Common myeloid progenitor, CD34-positive (primary cell): ENCODE data around the gene BPIFB6.
A peak's percentile ranks its signal among the peaks of the same experiment; 100 is the strongest.

Source experiments
- CTCF ChIA-PET: fragments of 350-600 bp; sonication (Branson Sonifier 250); formaldehyde crosslinking; loops from one replicate; lab custom pipeline; 2021; ENCODE audit warnings: antibody characterized with exemption; lab: Charles Lee
- POLR2A ChIA-PET: fragments of 350-600 bp; sonication (Branson Sonifier 250); formaldehyde crosslinking; loops from one replicate; lab custom pipeline; 2021; ENCODE audit warnings: antibody characterized with exemption; lab: Charles Lee
- DNase-seq, 3 donors: peaks; one replicate each; pipeline versions ENCODE4 v3.0.0 to v3.0.0-alpha.2; 2013
- H3K27ac ChIP-seq, 2 experiments: 1 replicate in 1 of 2; 2 replicates in 1 of 2; pipeline ENCODE4 v1.7.0; 2013; ENCODE audit warnings: inconsistent platforms in 2 of 2, low read length in 2 of 2, mild to moderate bottlenecking in 2 of 2, low read depth in 1 of 2, moderate library complexity in 1 of 2; ENCODE audit not compliant: severe bottlenecking in 2 of 2, insufficient read depth in 1 of 2, poor library complexity in 1 of 2
- H3K27me3 ChIP-seq, 5 experiments: replicated peaks in 2 of 5; 1 replicate in 3 of 5; 2 replicates in 2 of 5; pipeline versions ENCODE4 v1.6.1 to v1.7.0; 2013; ENCODE audit warnings: low read length in 4 of 5, mild to moderate bottlenecking in 2 of 5, moderate library complexity in 2 of 5, inconsistent platforms in 1 of 5; ENCODE audit not compliant: insufficient read depth in 5 of 5, control insufficient read depth in 4 of 5
- H3K36me3 ChIP-seq, 4 experiments: 1 replicate in 2 of 4; 2 replicates in 2 of 4; pipeline versions ENCODE4 v1.6.1 to v1.7.0; 2013; ENCODE audit warnings: low read length in 3 of 4, control low read depth in 1 of 4, mild to moderate bottlenecking in 1 of 4; ENCODE audit not compliant: control insufficient read depth in 4 of 4, insufficient read depth in 4 of 4
- H3K4me1 ChIP-seq, 4 experiments: 1 replicate in 3 of 4; 2 replicates in 1 of 4; pipeline versions ENCODE4 v1.6.1 to v1.7.1; 2013; ENCODE audit warnings: low read length in 3 of 4, mild to moderate bottlenecking in 3 of 4, control low read depth in 1 of 4, inconsistent platforms in 1 of 4, moderate library complexity in 1 of 4; ENCODE audit not compliant: control insufficient read depth in 4 of 4, insufficient read depth in 4 of 4; ENCODE audit errors: control extremely low read depth in 1 of 4
- H3K4me3 ChIP-seq, 7 experiments: 1 replicate in 4 of 7; 2 replicates in 3 of 7; pipeline versions ENCODE4 v1.5.1 to v1.7.0; 2013; ENCODE audit warnings: mild to moderate bottlenecking in 7 of 7, low read length in 6 of 7, moderate library complexity in 6 of 7, inconsistent platforms in 2 of 7, low read depth in 2 of 7, control low read depth in 1 of 7; ENCODE audit not compliant: insufficient read depth in 4 of 7, control insufficient read depth in 1 of 7; ENCODE audit errors: extremely low read depth in 1 of 7
- H3K9me3 ChIP-seq, 5 experiments: 1 replicate in 4 of 5; 2 replicates in 1 of 5; pipeline versions ENCODE4 v1.6.1 to v1.7.1; 2013; ENCODE audit warnings: low read length in 4 of 5, mild to moderate bottlenecking in 2 of 5, inconsistent platforms in 1 of 5, low read depth in 1 of 5, moderate library complexity in 1 of 5; ENCODE audit not compliant: control insufficient read depth in 4 of 5, insufficient read depth in 2 of 5; ENCODE audit errors: control extremely low read depth in 1 of 5
- WGBS: methylation state at CpG from one replicate; pipeline ENCODE4 v1.1.5; 2013; ENCODE audit not compliant: insufficient coverage; 5-methylcytosine and 5-hydroxymethylcytosine counted together

BPIFB6 gene

GRCh38 chr20:33002087-33002808, 29.2 kb upstream of the BPIFB6 start:
- POLR2A ChIA-PET: no interaction called here
- CTCF ChIA-PET: interaction anchor here (1.0 kb wide), 1 partner anchor 16 kb away, joined by 4 read pairs; no protein-coding TSS in a partner anchor
- peaks cover 0 to 9% (median 8%) of the 10 kb centered on the region in 4 experiments for H3K4me1 ChIP-seq
- DNase-seq: no peak
- H3K27ac ChIP-seq: no peak overlapping the region
- no peaks in the 10 kb centered on the region for H3K27me3 ChIP-seq
- H3K36me3 ChIP-seq: no peaks in the 10 kb centered on the region
- H3K9me3 ChIP-seq: peaks cover 0 to 4% (median 3%) of the 10 kb centered on the region in 5 experiments
- WGBS: 96% methylated on average over 6 of the region's 7 CpGs
- no peak overlapping the region for H3K4me3 ChIP-seq

GRCh38 chr20:33004141-33004751, 27.2 kb upstream of the BPIFB6 start, which contains the start of gene SUN5:
Gene SUN5 (minus strand): TSS chr20:33004433. CDS start chr20:33004340, 93 bp downstream.
- Histone ChIP-seq H3K36me3 (no peaks in the 10 kb centered on the region), H3K9me3 (peaks cover 0 to 4% (median 3%) of the 10 kb centered on the region in 5 experiments), H3K4me1 (peaks cover 0 to 9% (median 8%) of the 10 kb centered on the region in 4 experiments), H3K27me3 (no peaks in the 10 kb centered on the region), H3K27ac (no peak within 1 kb of the TSS), H3K4me3 (no peak within 1 kb of the TSS)
- WGBS: 100% methylated on average over 3 of the region's 6 CpGs
- no peak for DNase-seq
- ChIA-PET POLR2A (no interaction called here), CTCF (interaction anchor here (1.1 to 1.5 kb wide), 4 partner anchors 9 to 107 kb away, joined by 3 to 7 read pairs (median 6); no protein-coding TSS in a partner anchor)

- Histone ChIP-seq H3K9me3 (peaks cover 0 to 4% (median 3%) of the 10 kb centered on the region in 5 experiments), H3K4me1 (peaks cover 0 to 3% (median 2%) of the 10 kb centered on the region in 4 experiments), H3K36me3 (no peaks in the 10 kb centered on the region), H3K27me3 (no peaks in the 10 kb centered on the region), H3K4me3 (no peak overlapping the region), H3K27ac (no peak overlapping the region)
- whole genome bisulfite sequencing: 88% methylated on average over 4 of the region's 4 CpGs
- POLR2A ChIA-PET: no interaction called here
- peak; percentile 30 to 53 (median 37) for DNase-seq
- CTCF ChIA-PET: interaction anchor here (0.8 to 1.5 kb wide), 5 partner anchors 8 to 108 kb away, joined by 3 to 7 read pairs (median 4); no protein-coding TSS in a partner anchor
Measured at GRCh38 chr20:33005132-33005566, 26.3 kb upstream of the BPIFB6 start.

GRCh38 chr20:33005908-33006775, 25.3 kb upstream of the BPIFB6 start:
- POLR2A ChIA-PET: no interaction called here

GRCh38 chr20:33006776-33007375, 24.6 kb upstream of the BPIFB6 start:
- no peaks in the 10 kb centered on the region for H3K27me3 ChIP-seq
- H3K9me3 ChIP-seq: peaks cover 0 to 4% (median 3%) of the 10 kb centered on the region in 5 experiments
- H3K27ac ChIP-seq: no peak overlapping the region
- H3K4me1 ChIP-seq: no peaks in the 10 kb centered on the region
- no peak overlapping the region for H3K4me3 ChIP-seq
- CTCF ChIA-PET: no interaction called here
- H3K36me3 ChIP-seq: no peaks in the 10 kb centered on the region
- 100% methylated on average over 7 of the region's 8 CpGs for WGBS
- DNase-seq: no peak
- POLR2A ChIA-PET: no interaction called here

More at GRCh38 chr20:33005908-33006775, 25.3 kb upstream of the BPIFB6 start:
- Histone ChIP-seq H3K4me3 (no peak overlapping the region), H3K27ac (no peak overlapping the region), H3K4me1 (no peaks in the 10 kb centered on the region), H3K27me3 (no peaks in the 10 kb centered on the region), H3K9me3 (peaks cover 0 to 4% (median 3%) of the 10 kb centered on the region in 5 experiments), H3K36me3 (no peaks in the 10 kb centered on the region)
- DNase-seq: no peak
- 97% methylated on average over 8 of the region's 8 CpGs for WGBS
- CTCF ChIA-PET: no interaction called here

- no peaks in the 10 kb centered on the region for H3K27me3 ChIP-seq
- no peaks in the 10 kb centered on the region for H3K36me3 ChIP-seq
- H3K9me3 ChIP-seq: peaks cover 0 to 4% (median 3%) of the 10 kb centered on the region in 5 experiments
- POLR2A ChIA-PET: no interaction called here
- 89% methylated on average over 10 of the region's 11 CpGs for WGBS
- H3K4me3 ChIP-seq: no peak within 1 kb of the TSS
- CTCF ChIA-PET: no interaction called here
- DNase-seq: no peak
- no peaks in the 10 kb centered on the region for H3K4me1 ChIP-seq
- no peak within 1 kb of the TSS for H3K27ac ChIP-seq
Measured at GRCh38 chr20:33007376-33008335, 23.8 kb upstream of the BPIFB6 start, which contains the start of gene BPIFB2. Gene BPIFB2 (plus strand): TSS chr20:33007704. CDS start chr20:33008575, 871 bp downstream.
